B cell (primary cell): ENCODE results near the gene NUFIP1. TPM values are rescaled to one million over a fixed set of nuclear protein-coding genes. Genes with fewer than 3 reads are reported as not detected.

Source experiments
- ATAC-seq: fragments of 200-7000 bp; cut with Tn5 transposase; one replicate; pipeline ENCODE4 v1.10.0; 2021; ENCODE audit warnings: low read depth, mild to moderate bottlenecking, moderate number of reproducible peaks, moderate library complexity
- CTCF ChIA-PET: fragments of 350-600 bp; sonication (Branson Sonifier 250); formaldehyde crosslinking; loops from one replicate; lab custom pipeline; 2021; ENCODE audit warnings: antibody characterized with exemption, inconsistent platforms; lab: Charles Lee
- POLR2A ChIA-PET: fragments of 350-600 bp; sonication (Branson Sonifier 250); formaldehyde crosslinking; loops from one replicate; lab custom pipeline; 2021; ENCODE audit warnings: antibody characterized with exemption; lab: Charles Lee
- DNase-seq: peaks from one replicate; pipeline ENCODE4 v3.0.0; 2013
- H2AFZ ChIP-seq: 2 replicates; pipeline ENCODE4 v1.6.1; 2012; ENCODE audit warnings: mild to moderate bottlenecking, low read depth, low read length; ENCODE audit not compliant: insufficient read depth, poor library complexity, severe bottlenecking
- H3K27ac ChIP-seq, 2 donors: 1 replicate in 1 of 2; 2 replicates in 1 of 2; pipeline ENCODE4 v1.5.1; 2012 to 2013; ENCODE audit warnings: low read length in 2 of 2, mild to moderate bottlenecking in 2 of 2, moderate library complexity in 1 of 2
- H3K27me3 ChIP-seq, 4 experiments: fragments of 200-600 bp in 1 of 4; sonication (generic) in 1 of 4; replicated peaks in 1 of 4; 1 replicate in 2 of 4; 2 replicates in 2 of 4; pipeline versions ENCODE4 v1.6.1 to v1.7.0; 2013 to 2016; ENCODE audit warnings: low read length in 3 of 4, mild to moderate bottlenecking in 2 of 4, mixed read lengths in 1 of 4, moderate library complexity in 1 of 4; ENCODE audit not compliant: insufficient read depth in 4 of 4, control insufficient read depth in 3 of 4; ENCODE audit errors: control extremely low read depth in 1 of 4
- H3K36me3 ChIP-seq, 2 experiments: replicated peaks in 1 of 2; 1 replicate in 1 of 2; 2 replicates in 1 of 2; pipeline versions ENCODE4 v1.6.1 to v1.7.1; 2013; ENCODE audit warnings: low read length in 1 of 2; ENCODE audit not compliant: insufficient read depth in 2 of 2, control insufficient read depth in 1 of 2; ENCODE audit errors: control extremely low read depth in 1 of 2, extremely low read depth in 1 of 2
- H3K4me1 ChIP-seq, 2 donors: fragments of 200-600 bp in 1 of 2; sonication (generic) in 1 of 2; 1 replicate in 1 of 2; 2 replicates in 1 of 2; pipeline versions ENCODE4 v1.5.1 to v1.6.1; 2013 to 2017; ENCODE audit warnings: low read length in 2 of 2; ENCODE audit not compliant: control insufficient read depth in 2 of 2, insufficient read depth in 2 of 2
- H3K4me2 ChIP-seq: replicated peaks from 2 replicates; pipeline ENCODE3; 2012; ENCODE audit warnings: mild to moderate bottlenecking, low read depth, low read length; ENCODE audit not compliant: poor library complexity, severe bottlenecking
- H3K4me3 ChIP-seq, 5 experiments: fragments of 200-600 bp in 1 of 5; sonication (generic) in 1 of 5; 1 replicate in 3 of 5; 2 replicates in 2 of 5; pipeline versions ENCODE4 v1.5.1 to v1.7.0; 2011 to 2016; ENCODE audit warnings: low read length in 4 of 5, mild to moderate bottlenecking in 4 of 5, low read depth in 2 of 5, control low read depth in 1 of 5, moderate library complexity in 1 of 5; ENCODE audit not compliant: insufficient read depth in 1 of 5; ENCODE audit errors: control extremely low read depth in 1 of 5, extremely low read depth in 1 of 5
- H3K79me2 ChIP-seq: fragments of 200-600 bp; sonication (generic); one replicate; pipeline ENCODE4 v1.6.0; 2016; ENCODE audit warnings: low read length; ENCODE audit not compliant: control insufficient read depth, insufficient read depth
- H3K9ac ChIP-seq: fragments of 200-600 bp; sonication (generic); 2 replicates; pipeline ENCODE4 v1.6.1; 2017; ENCODE audit warnings: mild to moderate bottlenecking, low read length, moderate library complexity
- H3K9me3 ChIP-seq, 3 donors: one replicate each; pipeline versions ENCODE4 v1.6.1 to v1.7.1; 2013; ENCODE audit warnings: low read length in 2 of 3; ENCODE audit not compliant: control insufficient read depth in 2 of 3, insufficient read depth in 1 of 3; ENCODE audit errors: control extremely low read depth in 1 of 3
- H4K20me1 ChIP-seq: 2 replicates; pipeline ENCODE4 v1.6.0; 2012; ENCODE audit warnings: mild to moderate bottlenecking, low read length; ENCODE audit not compliant: insufficient read depth, control insufficient read depth, poor library complexity, severe bottlenecking
- H3K27ac Mint-ChIP-seq: one replicate; pipeline ENCODE4 v1.8.0; 2021; ENCODE audit warnings: mixed read lengths
- H3K27me3 Mint-ChIP-seq: one replicate; pipeline ENCODE4 v1.8.0; 2021; ENCODE audit warnings: mixed read lengths
- H3K4me1 Mint-ChIP-seq: one replicate; pipeline ENCODE4 v1.8.0; 2021; ENCODE audit warnings: mixed read lengths
- H3K4me3 Mint-ChIP-seq: one replicate; pipeline ENCODE4 v1.8.0; 2021; ENCODE audit warnings: mixed read lengths
- H3K9me3 Mint-ChIP-seq: one replicate; pipeline ENCODE4 v1.8.0; 2022; ENCODE audit warnings: mixed read lengths; ENCODE audit not compliant: insufficient read depth
- EZH2 ChIP-seq: IDR thresholded peaks from 2 replicates; pipeline ENCODE4 v1.6.1; 2012; ENCODE audit warnings: borderline replicate concordance, low read depth, mild to moderate bottlenecking, moderate library complexity, low read length; ENCODE audit not compliant: insufficient read depth, poor library complexity, severe bottlenecking
- WGBS: methylation state at CpG from one replicate; pipeline ENCODE4 v1.1.5; 2013; ENCODE audit warnings: missing lambda C conversion rate; ENCODE audit not compliant: insufficient coverage; 5-methylcytosine and 5-hydroxymethylcytosine counted together
- intact Hi-C: fragments of 100-400 bp; cut with micrococcal nuclease; formaldehyde crosslinking; loops from one replicate; pipeline ENCODE4 v1.10.0; 2022
- polyA plus RNA-seq: library from polyadenylated mRNA; depleted of rRNA; stranded (reverse); fragments of >200 nt; gene quantifications from 2 replicates; pipeline ENCODE4 v1.2.3, GENCODE V29; 2012
- total RNA-seq, 2 donors: library from RNA; stranded (reverse); fragments of 120-200 nt in 1 of 2; gene quantifications; 1 replicate in 1 of 2; 2 replicates in 1 of 2; pipeline versions ENCODE4 v1.2.3 to v1.2.4, GENCODE V29; 2013 to 2022
- TF ChIP-seq, protein P1 (sequence below): fragments of 200-600 bp; IDR thresholded peaks from one replicate; pipeline ENCODE4 v1.8.0; 2022; ENCODE audit warnings: antibody characterized with exemption, mild to moderate bottlenecking

Gene NUFIP1
- total and polyA plus RNA-seq, 2 donors (not counting 1 experiment from before 2014, with no cell fraction given) = 2.2 to 4.7 TPM

DNA sequence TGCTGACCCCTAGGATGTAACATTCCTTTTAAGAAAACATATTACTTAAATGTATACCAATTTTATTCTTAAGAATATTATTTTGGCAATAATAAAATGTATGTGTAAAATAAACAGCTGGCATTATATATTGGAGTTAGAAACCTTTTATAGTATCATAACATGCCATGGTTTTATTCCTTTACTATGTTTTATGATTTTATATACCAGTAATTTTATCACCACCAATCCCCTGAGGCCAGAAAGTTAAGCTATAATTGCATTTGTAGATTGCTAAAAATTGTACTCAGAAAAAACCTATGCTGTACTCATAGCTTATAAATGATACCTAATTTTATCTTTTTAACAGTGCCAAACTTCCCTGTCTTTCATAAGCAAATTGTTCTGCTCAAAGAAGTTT, 18.0 kb upstream of the NUFIP1 start:
- ChIA-PET CTCF (interaction anchor here (0.6 kb wide), 1 partner anchor 520 kb away, joined by 3 read pairs; no protein-coding TSS in a partner anchor), POLR2A (no interaction called here)
- H3K9me3 ChIP-seq = no peaks in the 10 kb centered on the region
- no peaks in the 10 kb centered on the region for H3K4me1 ChIP-seq
- peaks cover 18 to 48% of the 10 kb centered on the region in 2 experiments for H3K36me3 ChIP-seq
- H3K9me3 Mint-ChIP-seq = no peaks in the 10 kb centered on the region
- no peak overlapping the region for H3K4me2 ChIP-seq
- no peak overlapping the region for H3K9ac ChIP-seq
- no peak overlapping the region for H3K4me3 Mint-ChIP-seq
- no peak for TF ChIP-seq EZH2
- TF ChIP-seq, protein P1, sequence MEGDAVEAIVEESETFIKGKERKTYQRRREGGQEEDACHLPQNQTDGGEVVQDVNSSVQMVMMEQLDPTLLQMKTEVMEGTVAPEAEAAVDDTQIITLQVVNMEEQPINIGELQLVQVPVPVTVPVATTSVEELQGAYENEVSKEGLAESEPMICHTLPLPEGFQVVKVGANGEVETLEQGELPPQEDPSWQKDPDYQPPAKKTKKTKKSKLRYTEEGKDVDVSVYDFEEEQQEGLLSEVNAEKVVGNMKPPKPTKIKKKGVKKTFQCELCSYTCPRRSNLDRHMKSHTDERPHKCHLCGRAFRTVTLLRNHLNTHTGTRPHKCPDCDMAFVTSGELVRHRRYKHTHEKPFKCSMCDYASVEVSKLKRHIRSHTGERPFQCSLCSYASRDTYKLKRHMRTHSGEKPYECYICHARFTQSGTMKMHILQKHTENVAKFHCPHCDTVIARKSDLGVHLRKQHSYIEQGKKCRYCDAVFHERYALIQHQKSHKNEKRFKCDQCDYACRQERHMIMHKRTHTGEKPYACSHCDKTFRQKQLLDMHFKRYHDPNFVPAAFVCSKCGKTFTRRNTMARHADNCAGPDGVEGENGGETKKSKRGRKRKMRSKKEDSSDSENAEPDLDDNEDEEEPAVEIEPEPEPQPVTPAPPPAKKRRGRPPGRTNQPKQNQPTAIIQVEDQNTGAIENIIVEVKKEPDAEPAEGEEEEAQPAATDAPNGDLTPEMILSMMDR = no peak
- no peaks in the 10 kb centered on the region for H4K20me1 ChIP-seq
- no peaks in the 10 kb centered on the region for H3K79me2 ChIP-seq
- intact Hi-C loops = no loop called here
- no peaks in the 10 kb centered on the region for H3K4me1 Mint-ChIP-seq
- H3K27ac Mint-ChIP-seq = no peak overlapping the region
- no peak overlapping the region for H2AFZ ChIP-seq
- DNase-seq (no peak), ATAC-seq (no peak)
- no peaks in the 10 kb centered on the region for H3K27me3 ChIP-seq
- no peak overlapping the region for H3K27ac ChIP-seq
- H3K4me3 ChIP-seq = no peak overlapping the region
- no peaks in the 10 kb centered on the region for H3K27me3 Mint-ChIP-seq

DNA sequence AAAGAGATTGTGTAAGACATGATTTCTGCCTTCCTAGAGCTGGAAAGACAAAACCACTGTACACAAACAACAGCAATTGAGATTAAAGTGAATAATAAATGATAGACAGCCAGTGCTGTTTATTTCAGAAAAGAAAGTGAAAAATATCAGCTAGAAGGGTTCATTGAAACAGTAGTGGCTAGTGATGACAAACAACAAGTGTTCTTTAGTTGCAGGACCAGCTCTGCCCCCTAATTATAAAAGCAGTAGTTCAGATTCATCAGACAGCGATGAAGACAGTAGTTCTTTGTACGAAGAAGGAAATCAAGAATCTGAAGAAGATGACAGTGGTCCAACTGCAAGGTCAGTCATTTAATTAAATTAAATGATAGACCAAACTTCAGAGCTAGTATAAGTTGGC, 14.8 kb upstream of the NUFIP1 start:
- Histone ChIP-seq H3K27me3 (no peaks in the 10 kb centered on the region), H3K79me2 (no peaks in the 10 kb centered on the region), H3K9me3 (peaks cover 0 to 1% (median 0%) of the 10 kb centered on the region in 3 donors), H3K4me3 (no peak overlapping the region), H3K4me2 (no peak overlapping the region), H2AFZ (no peak overlapping the region), H4K20me1 (no peaks in the 10 kb centered on the region), H3K27ac (no peak overlapping the region), H3K36me3 (peaks cover 13 to 32% of the 10 kb centered on the region in 2 experiments), H3K9ac (no peak overlapping the region), H3K4me1 (no peaks in the 10 kb centered on the region)
- WGBS = no CpG with 5 or more reads among the region's 2 CpGs
- TF ChIP-seq, protein P1 = no peak
- CTCF ChIA-PET = interaction anchor here (0.6 kb wide), 1 partner anchor 128 kb away, joined by 3 read pairs; no protein-coding TSS in a partner anchor
- H3K4me3 Mint-ChIP-seq = no peak overlapping the region
- POLR2A ChIA-PET = no interaction called here
- H3K4me1 Mint-ChIP-seq = no peaks in the 10 kb centered on the region
- intact Hi-C loops = no loop called here
- H3K27me3 Mint-ChIP-seq = no peaks in the 10 kb centered on the region
- H3K9me3 Mint-ChIP-seq = no peaks in the 10 kb centered on the region
- ATAC-seq (no peak), DNase-seq (no peak)
- no peak overlapping the region for H3K27ac Mint-ChIP-seq
